H54 (cell line): ENCODE measurements around the gene NEDD9.

Experiments
- DNase-seq: peaks from one replicate; pipeline ENCODE4 v3.0.0; 2011; ENCODE audit warnings: low spot score, mixed read lengths; ENCODE audit not compliant: insufficient read length
- FAIRE-seq: peaks from 3 replicates; lab custom pipeline; 2011; peaks lifted over from hg19 to GRCh38; lab: Jason Lieb, UNC
- POLR2A ChIP-seq: IDR thresholded peaks from 2 replicates; pipeline ENCODE4 v1.6.1; 2011; ENCODE audit warnings: low read depth, mild to moderate bottlenecking, low read length

NEDD9 gene

DNA sequence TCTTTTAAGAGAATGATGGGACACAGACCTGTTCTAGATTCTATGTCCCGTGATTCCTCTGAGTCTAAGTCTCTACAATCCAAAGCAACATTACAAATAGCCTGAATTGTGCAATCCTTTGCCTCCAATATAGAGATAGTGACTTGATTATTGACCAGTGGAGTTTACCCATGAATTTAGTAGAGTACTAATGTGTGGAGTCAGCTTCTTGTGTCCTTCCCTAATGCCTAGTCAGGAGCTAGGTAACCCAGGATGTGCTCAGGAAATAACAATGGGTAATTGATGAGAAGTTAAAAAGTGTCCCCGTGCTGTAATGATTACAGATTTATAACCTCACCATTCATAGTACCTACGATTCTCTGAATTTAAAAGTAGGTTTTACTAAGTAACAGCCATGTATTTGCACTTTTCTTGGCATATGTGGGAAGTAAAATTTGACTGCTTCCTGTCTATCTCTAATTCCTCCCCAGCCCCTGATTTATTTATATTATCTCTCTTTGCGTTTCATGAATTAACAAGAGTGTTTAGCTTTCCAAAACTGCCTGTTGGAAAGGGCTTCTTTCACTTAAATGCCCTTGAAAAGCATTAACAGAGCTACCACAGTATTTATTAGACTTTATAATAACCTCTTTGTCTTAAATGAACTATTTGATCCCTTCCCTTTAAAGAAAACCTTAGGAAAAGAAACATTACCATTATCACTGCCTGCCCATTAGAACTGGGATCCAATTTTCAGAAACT is 30.5 kb downstream of the NEDD9 start:
- DNase-seq (no peak), FAIRE-seq (no peak)
- TF ChIP-seq POLR2A = no peak

DNA sequence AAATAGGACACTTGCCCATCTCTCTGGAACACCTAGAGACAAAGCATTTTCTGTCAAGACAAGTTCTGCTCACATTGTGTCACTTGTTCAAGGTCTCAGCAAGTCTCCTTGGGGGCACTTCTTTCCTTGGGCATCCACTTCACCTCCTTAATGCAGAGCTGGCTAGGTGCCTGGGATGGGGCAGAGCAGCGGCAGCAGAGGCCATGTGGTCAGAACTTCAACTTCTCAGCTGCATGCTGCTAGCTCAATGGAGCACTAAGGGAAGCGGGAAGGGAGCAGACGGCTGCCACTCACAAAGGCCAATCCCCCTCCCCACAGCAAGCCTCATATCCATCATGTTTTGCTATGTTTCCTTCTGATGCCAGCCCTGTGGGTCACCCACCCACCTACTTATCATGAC is 31.5 kb downstream of the NEDD9 start:
- no peak for TF ChIP-seq POLR2A
- DNase-seq (no peak), FAIRE-seq (no peak)

DNA sequence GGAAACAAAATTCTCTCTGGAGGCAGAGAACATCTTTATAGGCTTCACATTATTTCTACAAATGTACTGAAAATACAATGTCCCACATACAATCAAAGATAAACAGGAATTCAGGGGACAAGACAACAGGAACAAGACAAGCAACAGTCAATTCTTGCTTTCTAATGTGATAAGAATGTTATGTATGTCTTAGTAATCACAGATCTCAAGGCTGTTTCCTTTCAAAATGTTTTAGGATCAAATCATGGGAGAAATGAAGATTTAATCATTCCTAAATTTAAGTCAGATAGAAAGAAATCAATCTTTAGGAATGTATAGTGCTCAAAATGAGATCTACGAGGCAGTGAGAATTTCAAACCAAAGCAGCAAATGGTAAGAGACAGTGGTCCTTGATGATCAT is 32.1 kb downstream of the NEDD9 start:
- DNase-seq = no peak

DNA sequence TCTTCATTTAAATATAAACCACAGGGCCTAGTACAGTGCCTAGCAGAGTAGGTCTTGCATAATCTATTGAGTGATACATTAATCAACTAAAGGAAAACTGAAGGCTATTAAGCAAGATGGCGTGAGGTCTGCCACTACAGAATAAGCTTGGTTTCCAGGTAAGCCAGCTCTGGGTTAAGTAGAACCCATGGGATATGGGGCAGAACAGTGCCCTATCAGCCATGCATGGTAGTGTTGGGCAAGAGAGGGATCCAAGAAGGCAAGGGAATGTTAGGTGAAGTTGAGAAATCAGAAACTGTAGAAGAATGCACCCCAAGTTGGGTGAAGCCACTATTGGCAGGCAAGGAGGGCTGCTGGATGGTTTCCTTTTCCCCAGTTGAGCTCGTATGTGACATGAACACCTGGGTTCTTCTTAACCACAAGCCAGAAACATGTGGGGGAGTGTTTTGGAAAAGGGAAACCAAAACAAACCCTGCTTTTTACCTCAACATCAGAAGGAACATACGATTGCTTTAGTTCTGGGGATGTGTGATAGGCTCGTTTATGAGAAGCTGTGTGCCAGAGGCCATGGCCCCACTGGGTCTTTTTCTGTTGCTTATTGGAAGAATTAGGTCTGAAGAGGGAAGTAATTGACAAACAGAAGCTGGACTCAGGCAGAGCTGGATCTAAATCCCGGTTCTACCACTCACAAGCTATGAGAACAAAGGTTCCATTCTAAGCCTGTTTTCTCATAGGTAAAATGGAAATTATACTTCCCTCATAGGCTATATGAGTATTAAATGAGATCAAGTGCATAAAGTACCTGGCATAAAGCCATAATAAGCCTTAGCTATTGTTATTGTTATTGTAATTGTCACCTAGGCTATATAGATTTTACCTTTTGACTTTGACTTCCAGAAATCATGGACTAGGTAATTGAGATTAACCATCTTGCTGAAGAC is 33.5 kb downstream of the NEDD9 start:
- TF ChIP-seq POLR2A = no peak
- FAIRE-seq (no peak), DNase-seq (no peak)

More for the DNA sequence above, 32.1 kb downstream of the NEDD9 start:
- no peak for TF ChIP-seq POLR2A
- no peak for FAIRE-seq

DNA sequence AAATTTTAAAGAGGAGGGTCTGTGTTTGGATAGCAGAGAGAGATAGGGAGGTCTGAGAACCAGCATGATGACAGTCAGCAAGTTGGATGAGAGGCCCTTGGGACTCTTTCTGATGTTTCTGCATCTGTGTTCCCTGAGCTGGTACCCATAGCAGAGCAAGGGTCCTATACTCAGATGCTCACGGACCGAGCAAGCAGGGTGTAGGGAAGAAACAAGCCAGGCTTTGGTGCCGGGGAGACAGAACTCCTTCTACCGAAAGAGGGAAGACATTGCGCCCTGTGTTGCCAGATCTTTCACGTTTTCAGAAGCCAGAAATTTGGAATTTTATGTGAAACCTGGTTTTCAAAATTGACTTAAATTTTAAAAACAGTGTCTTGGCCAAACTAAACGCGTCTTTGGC is 34.6 kb downstream of the NEDD9 start:
- FAIRE-seq = no peak

DNA sequence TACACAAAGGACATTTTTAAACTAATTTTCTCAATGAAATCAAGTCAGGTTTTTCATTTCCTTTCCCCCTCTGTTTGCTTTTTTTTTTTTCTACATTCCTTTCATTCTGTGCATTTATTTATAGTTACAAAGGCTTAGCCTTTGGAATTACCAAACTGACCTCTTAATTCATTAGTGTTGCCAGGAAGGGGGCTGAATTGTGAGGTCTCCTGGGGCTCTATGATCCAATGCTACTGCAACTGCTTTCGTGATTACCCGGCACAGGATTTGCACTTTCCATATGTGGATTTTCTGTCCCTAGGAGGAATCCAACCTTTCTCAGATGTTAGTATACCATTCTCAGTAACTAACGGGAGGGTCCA is 35.3 kb downstream of the NEDD9 start:
- TF ChIP-seq POLR2A = no peak
- DNase-seq = no peak
- FAIRE-seq = no peak

More for the DNA sequence above, 34.6 kb downstream of the NEDD9 start:
- no peak for TF ChIP-seq POLR2A
- DNase-seq = no peak

DNA sequence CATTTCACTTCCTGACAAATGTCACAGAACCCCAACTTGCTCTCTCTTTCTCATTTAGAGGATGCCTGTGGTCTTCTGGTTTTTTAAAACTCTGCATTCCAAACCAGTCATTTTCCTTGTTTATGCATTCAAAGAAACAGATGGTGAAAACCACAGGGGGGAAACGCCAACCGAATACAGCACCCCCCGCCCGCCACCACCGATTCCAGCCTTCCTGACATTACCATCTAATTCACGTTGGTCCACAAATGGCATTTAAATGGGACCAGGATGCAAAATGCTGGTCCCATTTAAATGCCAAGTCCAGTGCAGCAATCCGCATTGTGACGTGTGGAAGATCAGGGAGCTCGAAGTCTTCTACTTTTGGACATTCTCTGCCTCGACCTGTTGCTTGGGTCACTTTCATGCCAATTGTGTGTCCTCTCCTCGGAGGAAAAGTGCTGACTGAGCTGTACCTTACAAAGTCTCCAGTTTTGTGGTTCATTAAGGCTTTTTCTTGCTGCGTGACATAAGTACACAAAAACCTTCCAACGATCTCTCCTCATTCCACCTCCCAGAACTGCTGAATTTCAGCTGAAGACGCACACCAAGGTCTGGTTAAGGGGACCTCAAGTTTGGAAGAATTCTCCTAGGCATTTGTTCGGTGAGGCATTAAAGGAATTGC is 35.8 kb downstream of the NEDD9 start:
- FAIRE-seq (no peak), DNase-seq (no peak)
- no peak for TF ChIP-seq POLR2A

DNA sequence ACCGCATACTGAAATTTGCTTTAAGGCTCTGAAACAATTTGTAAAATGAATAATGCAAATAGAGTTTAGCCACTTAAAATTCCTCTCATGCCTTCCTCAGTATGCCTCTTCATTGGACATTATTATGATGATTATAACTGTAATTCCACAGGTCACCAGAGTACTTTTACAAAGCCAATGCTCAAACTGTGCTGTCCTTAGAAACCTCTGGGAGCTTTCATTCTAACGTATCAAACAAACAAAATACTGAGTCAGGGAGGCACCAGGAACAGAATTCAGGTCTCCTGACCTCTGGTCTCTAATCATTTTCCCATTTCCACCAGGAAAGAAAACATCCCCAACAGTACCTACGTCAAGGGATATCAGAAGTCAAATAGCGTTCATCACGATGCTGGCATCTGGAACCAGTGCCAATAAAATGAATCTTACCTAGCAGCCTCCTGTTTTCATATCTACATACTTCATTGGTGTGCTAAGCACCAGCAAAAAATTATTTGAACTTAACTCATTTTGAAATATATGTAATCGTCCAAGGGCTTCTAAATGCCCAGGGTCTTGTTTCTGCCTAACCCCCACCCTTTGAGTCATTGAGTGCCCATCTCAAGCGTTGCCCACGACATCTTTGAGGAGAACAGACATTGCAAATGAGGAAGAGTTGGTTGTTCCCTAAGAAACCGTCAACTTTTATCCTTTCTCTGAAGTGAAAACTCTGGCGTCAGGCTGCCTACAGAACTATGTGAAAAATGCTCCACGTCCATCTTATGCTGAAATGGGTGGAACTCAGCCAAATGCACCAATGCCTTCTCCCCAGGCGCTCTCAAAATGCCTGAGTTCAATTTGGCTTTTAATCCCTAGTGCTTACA is 37.9 kb downstream of the NEDD9 start:
- TF ChIP-seq POLR2A = no peak
- DNase-seq = no peak
- FAIRE-seq = peak; percentile 38

DNA sequence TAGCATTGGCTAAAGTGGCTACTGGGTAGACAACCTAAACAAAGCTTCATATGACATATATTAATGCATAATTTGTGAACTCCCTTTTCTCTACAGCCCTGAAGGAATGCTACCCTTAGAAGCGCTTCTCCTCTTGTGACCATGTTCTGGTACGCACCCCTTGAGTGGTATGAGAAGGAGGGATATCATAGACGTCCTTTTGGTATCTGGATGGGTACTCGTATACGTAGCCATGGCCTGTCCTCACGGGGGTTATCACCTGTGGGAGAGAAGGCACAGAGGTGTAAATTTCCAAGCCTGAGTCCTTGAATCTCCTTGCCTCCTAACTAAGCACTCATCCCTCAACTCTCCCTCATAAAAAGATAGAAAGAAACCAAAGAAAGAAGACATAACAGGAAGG is 39.0 kb downstream of the NEDD9 start:
- TF ChIP-seq POLR2A = no peak
- no peak for DNase-seq
- FAIRE-seq = no peak

DNA sequence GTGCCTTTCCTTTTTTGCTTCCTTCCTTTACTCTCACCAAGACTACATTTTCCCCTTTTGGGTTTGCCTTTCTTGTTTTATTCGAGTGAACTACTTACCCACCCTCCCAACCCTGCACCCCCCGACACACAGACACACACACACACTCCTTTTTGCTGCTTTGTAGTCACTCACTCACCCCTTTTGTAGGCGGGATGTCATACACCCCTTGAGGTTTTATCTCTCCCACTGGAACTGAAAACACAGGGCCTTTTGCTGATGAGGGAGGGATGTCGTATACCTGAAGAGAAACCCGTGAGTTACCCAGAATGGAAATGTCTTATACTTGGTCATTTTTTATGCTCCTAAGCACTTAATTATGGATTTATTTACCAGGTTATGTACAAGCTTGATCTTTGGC is 40.3 kb downstream of the NEDD9 start:
- DNase-seq = no peak
- FAIRE-seq = no peak

DNA sequence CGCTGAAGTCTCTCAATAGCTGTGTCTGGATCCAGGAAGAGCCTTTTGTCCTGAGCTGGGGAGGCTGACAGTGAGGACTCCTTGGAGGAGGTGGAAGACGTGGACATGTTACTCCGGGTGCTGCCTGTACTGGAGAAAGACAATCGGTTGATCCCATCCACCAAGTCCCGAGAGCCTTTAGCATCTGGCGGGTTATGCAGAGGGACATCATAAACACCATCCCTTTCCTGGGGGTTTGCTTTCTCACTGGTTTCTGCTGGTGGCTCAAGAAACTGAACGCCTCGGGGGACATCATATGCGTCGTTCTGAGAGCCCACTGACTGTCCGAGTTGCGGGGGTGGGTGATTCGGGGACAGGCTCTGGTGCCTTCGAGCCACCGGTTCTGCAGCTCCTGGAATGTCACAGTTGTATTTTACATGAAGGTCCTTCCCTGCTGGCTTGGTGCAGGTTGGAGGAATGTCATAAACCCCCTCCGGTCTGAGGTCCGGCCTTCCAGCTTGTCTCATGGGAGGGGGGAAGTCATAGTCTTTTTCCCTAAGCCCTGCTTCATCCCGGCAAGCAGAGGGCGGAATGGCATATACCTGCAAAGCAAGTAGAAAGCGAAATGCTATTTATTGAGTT is 41.7 kb downstream of the NEDD9 start:
- DNase-seq = no peak
- FAIRE-seq = no peak
- TF ChIP-seq POLR2A = no peak

More for the DNA sequence above, 40.3 kb downstream of the NEDD9 start:
- no peak for TF ChIP-seq POLR2A

DNA sequence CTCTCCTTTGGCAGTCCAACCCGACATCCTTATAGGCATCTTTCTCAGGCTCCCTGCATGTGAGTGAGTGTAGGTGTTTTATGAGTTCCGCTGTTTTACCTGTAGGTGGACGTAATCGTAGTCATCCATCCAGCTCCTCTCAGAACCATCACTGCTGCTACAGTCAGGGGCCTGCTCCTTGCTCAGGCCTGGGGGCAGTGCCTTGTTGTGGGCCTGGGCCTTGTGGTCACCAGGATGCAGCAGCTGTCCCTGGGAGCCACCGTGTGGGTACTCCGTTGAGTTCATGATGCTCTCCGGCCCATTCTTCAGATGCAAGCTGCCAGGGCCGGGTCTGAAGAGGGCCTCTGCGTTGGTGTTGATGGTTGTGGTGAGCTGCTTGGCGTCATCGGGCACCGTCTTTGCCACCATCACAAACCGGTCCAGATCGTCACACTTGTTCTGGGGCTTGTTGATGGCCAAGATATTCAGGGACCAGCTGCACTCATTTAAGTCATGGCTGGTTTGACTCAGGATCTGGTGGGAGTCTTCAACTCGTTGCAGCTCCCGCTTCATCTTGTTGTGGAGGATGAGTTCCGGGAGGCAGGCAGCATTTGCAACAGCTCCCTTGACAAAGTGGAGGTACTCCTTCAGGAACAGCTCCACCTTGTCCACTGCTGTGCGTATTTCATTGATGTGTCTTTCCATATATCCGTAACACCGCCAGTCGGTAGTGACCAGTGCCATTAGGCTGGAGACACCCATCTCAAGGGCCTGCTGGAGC is 42.4 kb downstream of the NEDD9 start:
- no peak for FAIRE-seq

More for the DNA sequence above, 42.4 kb downstream of the NEDD9 start:
- no peak for TF ChIP-seq POLR2A
- DNase-seq = no peak
